Thyroid gland (tissue), 4 donors: ENCODE results near the gene C1orf94. TPM values are rescaled to one million over a fixed set of nuclear protein-coding genes. Genes with fewer than 3 reads are reported as not detected.

ENCODE experiments used
- DNase-seq, 2 donors: peaks; one replicate each; pipeline ENCODE4 v3.0.0-alpha.2; 2019
- H3K27ac ChIP-seq, 3 donors: fragments of 200-600 bp; sonication (generic); 1 replicate in 2 of 3; 2 replicates in 1 of 3; pipeline ENCODE4 v1.5.1; 2016 to 2019; ENCODE audit warnings: mild to moderate bottlenecking in 1 of 3, moderate library complexity in 1 of 3
- H3K27me3 ChIP-seq: fragments of 200-600 bp; sonication (generic); one replicate; pipeline ENCODE4 v1.5.1; 2019
- H3K36me3 ChIP-seq, 2 donors: fragments of 200-600 bp; sonication (generic); one replicate each; pipeline ENCODE4 v1.5.1; 2016 to 2019
- H3K4me1 ChIP-seq, 2 donors: fragments of 200-600 bp; sonication (generic); one replicate each; pipeline ENCODE4 v1.5.1; 2017 to 2019
- H3K4me3 ChIP-seq, 3 donors: fragments of 200-600 bp; sonication (generic); replicated peaks in 1 of 3; 1 replicate in 2 of 3; 2 replicates in 1 of 3; pipeline ENCODE4 v1.5.1; 2016; ENCODE audit warnings: mild to moderate bottlenecking in 1 of 3
- H3K9me3 ChIP-seq: fragments of 200-600 bp; sonication (generic); one replicate; pipeline ENCODE4 v1.5.1; 2017
- CTCF ChIP-seq, 6 experiments: fragments of 200-600 bp in 3 of 6; fragments of 450-650 bp in 3 of 6; sonication (generic) in 3 of 6; IDR thresholded peaks; one replicate each; pipeline ENCODE4 v1.5.1; 2016 to 2019; ENCODE audit warnings: antibody characterized with exemption in 6 of 6, mild to moderate bottlenecking in 2 of 6, inconsistent platforms in 1 of 6, moderate library complexity in 1 of 6
- POLR2A ChIP-seq, 2 donors: fragments of 450-650 bp; IDR thresholded peaks; one replicate each; pipeline ENCODE4 v1.6.1; 2017; ENCODE audit warnings: antibody characterized with exemption in 2 of 2, mild to moderate bottlenecking in 2 of 2, moderate library complexity in 1 of 2
- WGBS, 2 donors: methylation state at CpG; one replicate each; pipeline ENCODE4 v1.1.5; 2017; 5-methylcytosine and 5-hydroxymethylcytosine counted together
- intact Hi-C: fragments of 100-400 bp; cut with DNase I; formaldehyde crosslinking; loops from one replicate; pipeline ENCODE4 v1.15.1; 2023
- total RNA-seq, 4 donors: library from RNA; depleted of rRNA; stranded (reverse); fragments of >200 nt; gene quantifications; one replicate each; pipeline ENCODE4 v1.2.3, GENCODE V29; 2016

The C1orf94 gene
- total RNA-seq, 4 donors from 2014 or later, result not detected

- Histone ChIP-seq H3K4me3 (no peak overlapping the region), H3K36me3 (no peaks in the 10 kb centered on the region), H3K27me3 (no peaks in the 10 kb centered on the region), H3K4me1 (no peaks in the 10 kb centered on the region), H3K27ac (no peak overlapping the region), H3K9me3 (no peaks in the 10 kb centered on the region)
- TF ChIP-seq POLR2A (IDR thresholded peaks at IDR 0.05) (no peak), CTCF (IDR thresholded peaks at IDR 0.05) (no peak)
- 71 to 75% methylated on average over 4 of the region's 4 CpGs for WGBS, 2 donors
- DNase-seq, result no peak
- intact Hi-C loops, result no loop called here
Measured at GRCh38 chr1:34263406-34263805, 86.7 kb downstream of the C1orf94 start.

- TF ChIP-seq CTCF (IDR thresholded peaks at IDR 0.05) (no peak), POLR2A (IDR thresholded peaks at IDR 0.05) (no peak)
- H3K36me3 ChIP-seq, result no peaks in the 10 kb centered on the region
- H3K9me3 ChIP-seq, result no peaks in the 10 kb centered on the region
- no peak for DNase-seq
- intact Hi-C loops, result no loop called here
- H3K4me3 ChIP-seq, result no peak overlapping the region
- no peak overlapping the region for H3K27ac ChIP-seq
- WGBS, 2 donors, result 53 to 59% methylated on average over 3 of the region's 3 CpGs
- H3K27me3 ChIP-seq, result no peaks in the 10 kb centered on the region
- H3K4me1 ChIP-seq, result no peaks in the 10 kb centered on the region
Measured at GRCh38 chr1:34265396-34265795, 88.7 kb downstream of the C1orf94 start.

- Histone ChIP-seq H3K27ac (no peak overlapping the region), H3K4me1 (no peaks in the 10 kb centered on the region), H3K4me3 (no peak overlapping the region), H3K36me3 (no peaks in the 10 kb centered on the region), H3K27me3 (no peaks in the 10 kb centered on the region), H3K9me3 (no peaks in the 10 kb centered on the region)
- intact Hi-C loops, result no loop called here
- DNase-seq, result no peak
- no peak for TF ChIP-seq CTCF (IDR thresholded peaks at IDR 0.05)
- no peak for TF ChIP-seq POLR2A (IDR thresholded peaks at IDR 0.05)
- WGBS, 2 donors, result 9% methylated on average over 15 to 16 of the region's 16 CpGs
Measured at GRCh38 chr1:34266127-34266951, 89.6 kb downstream of the C1orf94 start.

- Histone ChIP-seq H3K9me3 (no peaks in the 10 kb centered on the region), H3K4me3 (no peak overlapping the region), H3K27me3 (no peaks in the 10 kb centered on the region), H3K27ac (no peak overlapping the region), H3K4me1 (no peaks in the 10 kb centered on the region), H3K36me3 (no peaks in the 10 kb centered on the region)
- intact Hi-C loops, result no loop called here
- 63 to 92% methylated on average over 5 of the region's 5 CpGs for WGBS, 2 donors
- DNase-seq, result no peak
- TF ChIP-seq CTCF (IDR thresholded peaks at IDR 0.05) (no peak), POLR2A (IDR thresholded peaks at IDR 0.05) (no peak)
Measured at GRCh38 chr1:34267326-34267725, 90.6 kb downstream of the C1orf94 start.

GRCh38 chr1:34268311-34268954 lies 91.7 kb downstream of the C1orf94 start:
- TF ChIP-seq CTCF (IDR thresholded peaks at IDR 0.05) (no peak), POLR2A (IDR thresholded peaks at IDR 0.05) (no peak)
- H3K27me3 ChIP-seq, result no peaks in the 10 kb centered on the region
- H3K27ac ChIP-seq, result no peak overlapping the region
- intact Hi-C loops, result no loop called here
- H3K4me3 ChIP-seq, result no peak overlapping the region
- no peaks in the 10 kb centered on the region for H3K4me1 ChIP-seq
- H3K9me3 ChIP-seq, result no peaks in the 10 kb centered on the region
- DNase-seq, result no peak
- H3K36me3 ChIP-seq, result no peaks in the 10 kb centered on the region
- WGBS, 2 donors, result 44 to 51% methylated on average over 5 of the region's 5 CpGs
